ENCODE results near the gene SLC45A3.

The SLC45A3 gene

GRCh38 chr1:205719762-205720161, 39.5 kb upstream of the SLC45A3 start:
- H3K27me3 ChIP-seq (ENCODE audit: control insufficient read depth in 1 of 2, insufficient read depth in 1 of 2, low read length in 2 of 2): no peaks in the 10 kb centered on the region
- no peak overlapping the region for H2AK5ac ChIP-seq (ENCODE audit: low read length, severe bottlenecking)
- H4K91ac ChIP-seq (ENCODE audit: low read length): no peak overlapping the region
- H3K4me2 ChIP-seq (ENCODE audit: low read length, poor library complexity, severe bottlenecking): no peak overlapping the region
- no peaks in the 10 kb centered on the region for H3K4me1 ChIP-seq (ENCODE audit: control insufficient read depth, insufficient read depth, low read depth, low read length)
- H3K23ac ChIP-seq (ENCODE audit: low read length in 2 of 2): no peak overlapping the region
- H3K18ac ChIP-seq (ENCODE audit: low read depth in 1 of 2, low read length in 2 of 2): no peak overlapping the region
- peaks cover 21 to 93% of the 10 kb centered on the region in 2 experiments for H3K36me3 ChIP-seq (ENCODE audit: control insufficient read depth in 1 of 2, insufficient read depth in 2 of 2, low read depth in 1 of 2, low read length in 2 of 2)
- no peak overlapping the region for H3K27ac ChIP-seq (ENCODE audit: low read length, poor library complexity, severe bottlenecking)
- H3K9ac ChIP-seq (ENCODE audit: low read length): no peak overlapping the region
- no peak overlapping the region for H4K8ac ChIP-seq (ENCODE audit: low read length)
- no peak overlapping the region for H2BK5ac ChIP-seq (ENCODE audit: low read depth, low read length, poor library complexity, severe bottlenecking)
- no peak overlapping the region for H2BK120ac ChIP-seq (ENCODE audit: low read depth, low read length)
- DNase-seq: no peak
- H3K4me3 ChIP-seq (ENCODE audit: insufficient read depth in 1 of 2, low read depth in 1 of 2, low read length in 2 of 2): no peak overlapping the region
- no peak overlapping the region for H2AFZ ChIP-seq (ENCODE audit: low read depth, low read length)
- H3K79me1 ChIP-seq (replicated peaks; ENCODE audit: low read length, poor library complexity, severe bottlenecking): peaks cover 14% of the 10 kb centered on the region
- H3K14ac ChIP-seq (ENCODE audit: low read length in 2 of 2): no peak overlapping the region
- H2BK12ac ChIP-seq (ENCODE audit: low read length in 2 of 2): no peak overlapping the region
- no peaks in the 10 kb centered on the region for H3K9me3 ChIP-seq (ENCODE audit: control insufficient read depth, low read length)
- no peak overlapping the region for H2BK15ac ChIP-seq (ENCODE audit: low read depth, poor library complexity, severe bottlenecking)
- H3K4ac ChIP-seq (ENCODE audit: low read depth in 1 of 2, low read length in 2 of 2): no peak overlapping the region

- H3K4me1 ChIP-seq (ENCODE audit: control insufficient read depth, insufficient read depth, low read depth, low read length): no peaks in the 10 kb centered on the region
- no peak overlapping the region for H3K4ac ChIP-seq (ENCODE audit: low read depth in 1 of 2, low read length in 2 of 2)
- no peak overlapping the region for H3K27ac ChIP-seq (ENCODE audit: low read length, poor library complexity, severe bottlenecking)
- no peak overlapping the region for H4K91ac ChIP-seq (ENCODE audit: low read length)
- no peak overlapping the region for H3K9ac ChIP-seq (ENCODE audit: low read length)
- H2AFZ ChIP-seq (ENCODE audit: low read depth, low read length): no peak overlapping the region
- H4K8ac ChIP-seq (ENCODE audit: low read length): no peak overlapping the region
- no peak overlapping the region for H2AK5ac ChIP-seq (ENCODE audit: low read length, severe bottlenecking)
- H2BK15ac ChIP-seq (ENCODE audit: low read depth, poor library complexity, severe bottlenecking): no peak overlapping the region
- no peaks in the 10 kb centered on the region for H3K9me3 ChIP-seq (ENCODE audit: control insufficient read depth, low read length)
- 95% methylated on average over 3 of the region's 3 CpGs for WGBS
- H3K27me3 ChIP-seq (ENCODE audit: control insufficient read depth in 1 of 2, insufficient read depth in 1 of 2, low read length in 2 of 2): no peaks in the 10 kb centered on the region
- no peak overlapping the region for H3K4me2 ChIP-seq (ENCODE audit: low read length, poor library complexity, severe bottlenecking)
- peaks cover 18 to 94% of the 10 kb centered on the region in 2 experiments for H3K36me3 ChIP-seq (ENCODE audit: control insufficient read depth in 1 of 2, insufficient read depth in 2 of 2, low read depth in 1 of 2, low read length in 2 of 2)
- DNase-seq: no peak
- no peak overlapping the region for H2BK5ac ChIP-seq (ENCODE audit: low read depth, low read length, poor library complexity, severe bottlenecking)
- H3K18ac ChIP-seq (ENCODE audit: low read depth in 1 of 2, low read length in 2 of 2): no peak overlapping the region
- no peak overlapping the region for H3K23ac ChIP-seq (ENCODE audit: low read length in 2 of 2)
- peaks cover 16% of the 10 kb centered on the region for H3K79me1 ChIP-seq (replicated peaks; ENCODE audit: low read length, poor library complexity, severe bottlenecking)
- no peak overlapping the region for H2BK120ac ChIP-seq (ENCODE audit: low read depth, low read length)
- H2BK12ac ChIP-seq (ENCODE audit: low read length in 2 of 2): no peak overlapping the region
- H3K4me3 ChIP-seq (ENCODE audit: insufficient read depth in 1 of 2, low read depth in 1 of 2, low read length in 2 of 2): no peak overlapping the region
- H3K14ac ChIP-seq (ENCODE audit: low read length in 2 of 2): no peak overlapping the region
Observed at GRCh38 chr1:205719015-205719414, 38.7 kb upstream of the SLC45A3 start.

DNA sequence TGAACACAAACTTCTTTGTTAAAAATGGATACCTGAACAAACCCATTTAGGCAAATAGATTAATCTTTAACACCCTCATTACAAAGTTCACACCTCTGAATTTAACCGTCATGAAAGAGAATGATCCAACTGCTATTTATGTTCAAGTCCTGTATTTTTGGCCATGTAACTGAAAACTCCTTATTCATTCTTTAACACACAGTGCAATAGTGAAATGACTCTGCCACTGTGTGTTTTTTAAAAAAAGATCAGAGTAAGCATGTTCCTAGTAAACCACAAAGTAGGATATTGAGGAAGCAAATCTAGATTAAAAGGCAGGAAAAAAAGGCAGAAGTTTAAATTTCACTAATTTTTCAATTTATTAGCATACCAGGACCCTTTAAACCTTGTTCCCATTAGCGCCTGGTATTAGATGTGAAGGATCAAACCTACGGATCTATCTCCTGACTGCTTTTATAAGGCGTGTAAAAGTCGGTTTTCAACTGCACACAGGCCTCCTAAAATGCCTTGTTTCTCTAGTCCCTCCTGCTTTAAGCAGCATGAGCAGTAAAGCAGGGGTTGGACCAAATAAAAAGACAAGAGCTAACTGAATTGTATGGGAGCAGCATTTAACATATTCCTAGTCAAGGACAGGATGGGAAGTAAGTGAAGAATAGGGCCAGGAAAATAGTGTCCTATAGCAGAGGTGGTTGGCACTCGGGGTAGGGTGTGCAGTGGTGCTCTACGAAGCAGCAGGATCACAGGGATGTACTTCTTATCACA, 36.2 kb upstream of the SLC45A3 start:
- Histone ChIP-seq H3K27ac (ENCODE audit: low read length, poor library complexity, severe bottlenecking) (no peak overlapping the region), H2BK12ac (ENCODE audit: low read length in 2 of 2) (no peak overlapping the region), H2BK5ac (ENCODE audit: low read depth, low read length, poor library complexity, severe bottlenecking) (no peak overlapping the region), H3K79me1 (replicated peaks; ENCODE audit: low read length, poor library complexity, severe bottlenecking) (peaks cover 13% of the 10 kb centered on the region), H3K4me1 (ENCODE audit: control insufficient read depth, insufficient read depth, low read depth, low read length) (no peaks in the 10 kb centered on the region), H3K36me3 (ENCODE audit: control insufficient read depth in 1 of 2, insufficient read depth in 2 of 2, low read depth in 1 of 2, low read length in 2 of 2) (peaks cover 10 to 92% of the 10 kb centered on the region in 2 experiments), H4K91ac (ENCODE audit: low read length) (no peak overlapping the region), H2BK15ac (ENCODE audit: low read depth, poor library complexity, severe bottlenecking) (no peak overlapping the region), H2AK5ac (ENCODE audit: low read length, severe bottlenecking) (no peak overlapping the region), H2AFZ (ENCODE audit: low read depth, low read length) (no peak overlapping the region), H3K27me3 (ENCODE audit: control insufficient read depth in 1 of 2, insufficient read depth in 1 of 2, low read length in 2 of 2) (no peaks in the 10 kb centered on the region), H3K4me3 (ENCODE audit: insufficient read depth in 1 of 2, low read depth in 1 of 2, low read length in 2 of 2) (no peak overlapping the region), H3K18ac (ENCODE audit: low read depth in 1 of 2, low read length in 2 of 2) (no peak overlapping the region), H4K8ac (ENCODE audit: low read length) (no peak overlapping the region), H3K4me2 (ENCODE audit: low read length, poor library complexity, severe bottlenecking) (no peak overlapping the region), H3K9ac (ENCODE audit: low read length) (no peak overlapping the region), H3K9me3 (ENCODE audit: control insufficient read depth, low read length) (no peaks in the 10 kb centered on the region), H3K4ac (ENCODE audit: low read depth in 1 of 2, low read length in 2 of 2) (no peak overlapping the region), H3K14ac (ENCODE audit: low read length in 2 of 2) (no peak overlapping the region), H3K23ac (ENCODE audit: low read length in 2 of 2) (no peak overlapping the region), H2BK120ac (ENCODE audit: low read depth, low read length) (no peak overlapping the region)
- WGBS: 98% methylated on average over 7 of the region's 7 CpGs
- DNase-seq: no peak

- WGBS: 92% methylated on average over 5 of the region's 5 CpGs
- Histone ChIP-seq H3K36me3 (ENCODE audit: control insufficient read depth in 1 of 2, insufficient read depth in 2 of 2, low read depth in 1 of 2, low read length in 2 of 2) (peaks cover 6 to 90% of the 10 kb centered on the region in 2 experiments), H3K23ac (ENCODE audit: low read length in 2 of 2) (no peak overlapping the region), H3K27ac (ENCODE audit: low read length, poor library complexity, severe bottlenecking) (no peak overlapping the region), H2BK5ac (ENCODE audit: low read depth, low read length, poor library complexity, severe bottlenecking) (no peak overlapping the region), H3K4me3 (ENCODE audit: insufficient read depth in 1 of 2, low read depth in 1 of 2, low read length in 2 of 2) (no peak overlapping the region), H4K91ac (ENCODE audit: low read length) (no peak overlapping the region), H3K4me1 (ENCODE audit: control insufficient read depth, insufficient read depth, low read depth, low read length) (no peaks in the 10 kb centered on the region), H3K14ac (ENCODE audit: low read length in 2 of 2) (no peak overlapping the region), H3K27me3 (ENCODE audit: control insufficient read depth in 1 of 2, insufficient read depth in 1 of 2, low read length in 2 of 2) (no peaks in the 10 kb centered on the region), H3K9me3 (ENCODE audit: control insufficient read depth, low read length) (no peaks in the 10 kb centered on the region), H2BK120ac (ENCODE audit: low read depth, low read length) (no peak overlapping the region), H3K4ac (ENCODE audit: low read depth in 1 of 2, low read length in 2 of 2) (no peak overlapping the region), H2BK12ac (ENCODE audit: low read length in 2 of 2) (no peak overlapping the region), H4K8ac (ENCODE audit: low read length) (peak overlapping the region; percentile 29), H2AK5ac (ENCODE audit: low read length, severe bottlenecking) (no peak overlapping the region), H3K18ac (ENCODE audit: low read depth in 1 of 2, low read length in 2 of 2) (no peak overlapping the region), H3K79me1 (replicated peaks; ENCODE audit: low read length, poor library complexity, severe bottlenecking) (peaks cover 14% of the 10 kb centered on the region), H2BK15ac (ENCODE audit: low read depth, poor library complexity, severe bottlenecking) (no peak overlapping the region), H3K4me2 (ENCODE audit: low read length, poor library complexity, severe bottlenecking) (no peak overlapping the region), H3K9ac (ENCODE audit: low read length) (no peak overlapping the region), H2AFZ (ENCODE audit: low read depth, low read length) (no peak overlapping the region)
- DNase-seq: no peak
Observed at GRCh38 chr1:205715628-205716027, 35.3 kb upstream of the SLC45A3 start.
